ENCODE data around the gene BTBD19. TPM values are rescaled to one million over a fixed set of nuclear protein-coding genes. Genes with fewer than 3 reads are reported as not detected.
"Not testable (repeated sequence)": the region's sequence is repeated elsewhere in the genome, so short reads cannot be mapped to it uniquely, and the experiment has no call there.

The BTBD19 gene
- polyA plus RNA-seq, 3 donors = 12.7 to 25.7 (median 12.7) TPM

DNA sequence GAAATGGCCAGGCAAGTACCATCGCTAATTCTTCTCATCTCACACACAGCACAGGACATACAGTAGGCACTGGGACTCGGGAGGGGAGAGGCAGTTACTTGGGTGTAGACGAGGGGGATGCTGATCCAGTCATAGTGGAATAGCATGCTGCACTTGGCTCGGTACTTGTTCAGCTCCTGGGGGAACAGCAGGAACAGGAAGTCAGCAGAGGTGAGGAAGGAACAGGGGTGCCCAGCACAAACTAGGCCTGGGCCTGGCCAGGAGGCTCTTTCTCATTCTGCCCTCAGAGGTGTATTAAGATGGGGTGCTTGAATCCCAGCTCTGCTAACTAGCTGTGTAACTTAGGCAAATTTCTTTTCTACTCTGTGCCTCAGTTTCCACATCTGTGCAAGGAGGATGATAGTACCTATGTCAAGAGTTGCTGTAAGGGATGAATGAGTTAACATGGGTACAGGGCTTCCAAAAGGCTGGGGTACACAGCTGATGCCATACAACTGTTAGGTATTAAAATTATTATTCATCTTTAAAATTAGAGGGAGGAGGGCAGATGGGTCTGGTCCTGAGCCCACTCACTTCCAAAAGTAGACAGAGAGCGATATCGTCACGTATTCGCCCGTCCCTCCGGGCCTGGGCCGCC lies 22.7 kb upstream of the BTBD19 start:
- no peak for DNase-seq (ENCODE audit: extremely low read depth in 1 of 11, low read depth in 9 of 11, low spot score in 4 of 11)

DNA sequence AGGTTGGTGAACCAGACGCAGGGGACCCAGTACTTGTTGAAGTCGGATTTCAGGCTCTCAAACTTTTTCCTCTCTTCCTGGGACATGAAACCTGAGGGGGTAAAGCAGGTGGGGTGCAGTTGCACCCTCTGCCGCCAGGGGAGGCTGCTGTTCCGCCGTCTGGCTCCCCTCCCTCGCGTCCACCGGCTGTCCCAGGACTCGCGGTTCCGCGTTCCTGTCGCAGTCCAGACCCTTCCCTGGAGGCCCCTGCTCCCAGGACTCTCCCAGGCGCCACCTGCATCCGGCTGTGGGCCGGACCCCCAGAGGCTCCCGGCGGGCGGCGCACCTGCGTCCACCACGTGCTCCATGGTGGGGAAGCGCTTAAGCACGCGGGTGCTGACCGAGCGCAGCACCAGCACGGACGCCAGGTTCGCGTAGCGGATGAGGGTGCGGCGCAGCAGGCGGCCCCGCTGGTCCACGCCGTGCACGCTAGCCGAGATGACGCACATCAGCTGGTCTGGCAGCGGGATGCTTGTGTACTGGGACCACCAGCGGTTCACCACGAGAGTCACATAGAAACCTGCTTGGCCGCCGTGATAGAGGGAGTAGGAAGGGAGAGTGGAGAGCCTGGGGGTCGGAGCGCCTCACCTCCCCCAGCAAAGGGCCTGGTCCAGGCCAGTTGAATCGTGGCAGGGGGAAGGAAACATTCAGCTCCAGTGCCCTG lies 22.0 kb upstream of the BTBD19 start:
- peak in 2 of 11 donors; percentile 72 to 74 for DNase-seq (ENCODE audit: extremely low read depth in 1 of 11, low read depth in 9 of 11, low spot score in 4 of 11)

DNA sequence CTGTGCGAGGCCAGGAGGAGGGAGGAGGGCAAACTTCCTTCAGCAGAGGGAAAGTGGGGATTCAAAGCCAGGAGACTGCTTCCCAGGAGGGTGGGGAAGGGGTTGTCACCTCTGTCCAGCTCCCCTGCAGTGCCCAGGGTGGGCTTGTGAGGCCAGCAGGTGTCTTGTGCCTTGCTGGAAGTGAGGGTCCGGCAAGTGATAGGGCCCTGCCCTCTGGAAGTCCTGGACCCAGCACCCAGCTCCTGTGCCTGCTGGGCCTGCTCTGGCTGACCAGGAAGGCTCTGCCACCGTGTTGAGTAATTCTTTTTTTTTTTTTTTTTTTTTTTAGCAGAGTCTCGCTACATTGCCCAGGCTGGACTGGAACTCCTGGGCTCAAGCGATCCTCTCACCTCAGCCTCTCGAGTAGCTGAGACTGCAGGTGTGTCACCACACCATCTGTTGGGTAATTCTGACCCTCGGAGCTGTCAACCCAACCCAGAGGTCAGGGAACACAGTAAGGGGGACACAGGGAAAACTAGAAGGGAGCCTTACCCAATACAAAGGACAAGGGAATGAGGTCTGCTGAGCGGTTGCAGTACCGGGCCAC lies 21.4 kb upstream of the BTBD19 start:
- no peak for DNase-seq (ENCODE audit: extremely low read depth in 1 of 11, low read depth in 9 of 11, low spot score in 4 of 11)

DNA sequence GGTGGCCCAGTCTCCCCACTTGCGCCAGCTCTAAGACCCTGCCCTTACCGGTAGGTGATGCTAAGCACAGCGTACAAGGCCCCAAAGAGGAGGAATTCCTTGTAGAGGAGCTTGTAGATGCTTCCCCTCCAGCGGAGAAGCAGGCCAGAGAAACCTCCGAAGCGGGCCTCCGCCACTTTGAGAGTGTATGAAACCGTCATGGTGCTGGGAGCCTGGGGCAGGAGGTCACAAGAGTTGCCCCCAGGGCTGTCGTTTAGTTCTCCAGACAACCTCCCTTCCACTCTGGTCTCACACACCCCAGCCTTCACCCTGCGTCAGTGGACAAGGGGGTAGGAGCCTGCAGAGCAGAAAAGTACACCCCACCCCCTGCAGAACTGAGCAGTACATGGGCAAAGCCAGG lies 20.8 kb upstream of the BTBD19 start:
- DNase-seq (ENCODE audit: extremely low read depth in 1 of 11, low read depth in 9 of 11, low spot score in 4 of 11) = no peak

DNA sequence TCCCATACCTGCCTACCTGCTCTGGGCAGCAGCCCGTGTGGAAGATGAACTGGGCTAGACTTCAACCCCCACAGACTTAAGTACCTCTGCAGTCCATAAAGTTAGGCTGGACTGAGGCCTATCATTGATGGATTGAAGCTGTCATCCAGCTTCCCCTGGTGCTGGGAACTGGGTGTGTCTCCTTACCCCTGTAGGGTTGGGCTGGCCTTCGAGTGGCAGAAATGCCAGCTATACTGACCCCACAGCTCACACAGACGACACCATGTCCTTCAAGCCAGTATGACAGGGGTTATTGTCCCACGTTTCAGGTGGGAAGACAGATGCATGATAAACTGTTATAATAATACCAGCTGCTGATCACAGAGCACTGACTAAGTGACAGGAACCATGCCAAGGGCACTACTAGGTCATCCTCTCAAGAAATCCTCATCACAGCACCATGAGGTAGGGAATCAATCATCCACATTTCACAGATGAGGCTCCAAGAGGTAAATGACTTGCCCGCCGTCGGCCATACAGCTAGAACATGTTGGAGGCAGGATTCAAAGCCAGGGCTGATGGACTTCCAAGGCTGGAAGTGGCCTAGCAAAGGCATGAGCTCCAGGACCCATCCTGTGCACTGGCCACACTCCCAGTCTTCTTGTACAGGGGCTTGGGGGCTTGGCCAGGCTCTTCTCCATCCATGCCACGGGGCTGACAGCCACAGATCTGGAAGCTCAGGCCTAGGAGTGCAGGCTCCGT lies 20.0 kb upstream of the BTBD19 start, which contains the start of gene BEST4:
BEST4 (minus strand) TSS at position 51 of the 741 bp plus-strand sequence. CDS start 465 bp downstream, outside the sequence.
- no peak for DNase-seq (ENCODE audit: extremely low read depth in 1 of 11, low read depth in 9 of 11, low spot score in 4 of 11)

DNA sequence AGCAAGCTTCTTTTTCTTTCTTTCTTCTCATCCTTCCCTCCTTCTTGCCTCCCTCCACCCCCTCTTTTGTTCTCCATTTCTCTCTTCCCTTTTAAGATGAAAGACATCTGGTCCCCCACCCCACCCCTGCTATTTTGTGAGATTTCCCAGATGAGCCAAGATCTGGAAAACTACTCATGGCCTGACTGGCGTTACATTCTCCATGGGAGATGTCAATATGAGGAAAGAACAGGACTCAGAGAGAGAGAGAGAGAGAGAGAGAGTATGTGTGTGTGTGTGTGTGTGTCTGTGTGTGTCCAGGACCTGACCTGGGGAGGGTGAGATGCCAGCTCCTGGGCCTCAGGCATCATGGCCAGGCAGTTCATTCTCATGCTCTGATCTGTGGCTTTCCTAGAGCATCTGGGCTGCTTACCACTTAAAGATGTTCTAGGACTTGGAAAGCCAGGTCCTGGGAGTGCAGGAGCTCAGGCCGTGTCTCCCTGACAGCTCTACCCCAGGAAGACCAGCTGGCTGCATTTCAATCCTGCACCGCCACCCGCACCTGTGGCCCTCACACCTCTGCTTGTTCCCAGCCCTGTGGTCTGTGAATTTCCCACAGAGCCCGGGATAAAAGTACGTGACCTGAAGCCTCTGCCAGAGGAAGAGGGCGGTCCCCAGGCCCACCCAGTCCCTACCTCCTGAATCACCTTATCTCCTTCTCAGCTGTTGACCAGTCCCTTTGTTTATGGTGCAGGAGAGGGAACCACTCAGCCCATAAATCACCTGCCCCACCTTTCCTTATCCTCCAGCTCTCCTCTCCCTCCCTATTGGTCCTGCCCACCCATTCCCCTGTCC lies 17.1 kb upstream of the BTBD19 start:
- no peak for DNase-seq (ENCODE audit: extremely low read depth in 1 of 11, low read depth in 9 of 11, low spot score in 4 of 11)

DNA sequence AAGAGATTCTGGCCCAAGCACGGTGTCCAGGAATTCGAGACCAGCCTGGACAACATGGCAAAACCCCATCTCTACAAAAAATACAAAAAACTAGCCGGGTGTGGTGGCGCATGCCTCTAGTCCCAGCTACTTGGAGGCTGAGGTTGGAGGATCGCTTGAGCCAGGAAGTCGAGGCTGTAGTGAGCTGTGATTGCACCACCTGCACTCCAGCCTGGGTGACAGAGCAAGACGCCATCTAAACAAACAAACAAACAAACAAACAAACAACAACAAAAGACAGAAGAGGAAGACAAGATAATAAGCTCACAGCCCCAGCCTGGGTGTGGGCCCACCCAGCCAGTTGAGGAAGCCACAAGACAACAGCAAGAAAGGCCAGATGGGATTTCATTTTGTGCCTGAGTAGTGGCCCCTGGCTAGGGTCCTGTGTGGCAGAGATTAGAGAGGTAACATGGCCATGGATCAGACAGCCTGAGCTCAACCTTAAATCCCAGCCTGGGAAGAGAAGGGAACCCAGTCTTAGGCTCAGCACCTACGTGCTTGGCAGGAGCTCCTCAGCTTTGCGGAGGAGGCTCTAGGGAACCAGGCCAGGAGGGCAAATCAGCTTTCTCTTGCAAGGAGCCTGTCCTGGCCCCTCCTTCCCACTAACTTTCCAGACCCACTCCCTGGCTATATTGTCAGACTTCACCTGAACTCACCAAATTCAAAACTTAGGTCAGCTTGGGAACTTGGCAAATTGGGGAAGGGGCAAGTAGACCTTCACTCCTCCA lies 15.4 kb upstream of the BTBD19 start:
- no peak for DNase-seq (ENCODE audit: extremely low read depth in 1 of 11, low read depth in 9 of 11, low spot score in 4 of 11)

DNA sequence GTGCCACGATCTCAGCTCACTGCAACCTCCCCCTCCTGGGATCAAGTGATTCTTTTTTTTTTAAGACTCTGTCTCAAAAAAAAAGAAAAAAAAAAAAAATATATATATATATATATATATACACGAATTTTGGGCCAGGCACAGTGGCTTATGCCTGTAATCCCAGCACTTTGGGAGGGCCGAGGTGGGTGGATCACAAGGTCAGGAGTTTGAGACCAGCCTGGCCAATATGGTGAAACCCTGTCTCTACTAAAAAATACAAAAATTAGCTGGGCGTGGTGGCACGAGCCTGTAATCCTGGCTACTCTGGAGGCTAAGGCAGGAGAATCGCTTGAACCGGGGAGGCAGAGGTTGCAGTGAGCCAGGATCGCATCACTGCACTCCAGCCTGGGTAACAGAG lies 10.4 kb upstream of the BTBD19 start:
- not testable (repeated sequence) for DNase-seq (ENCODE audit: extremely low read depth in 1 of 11, low read depth in 9 of 11, low spot score in 4 of 11)

DNA sequence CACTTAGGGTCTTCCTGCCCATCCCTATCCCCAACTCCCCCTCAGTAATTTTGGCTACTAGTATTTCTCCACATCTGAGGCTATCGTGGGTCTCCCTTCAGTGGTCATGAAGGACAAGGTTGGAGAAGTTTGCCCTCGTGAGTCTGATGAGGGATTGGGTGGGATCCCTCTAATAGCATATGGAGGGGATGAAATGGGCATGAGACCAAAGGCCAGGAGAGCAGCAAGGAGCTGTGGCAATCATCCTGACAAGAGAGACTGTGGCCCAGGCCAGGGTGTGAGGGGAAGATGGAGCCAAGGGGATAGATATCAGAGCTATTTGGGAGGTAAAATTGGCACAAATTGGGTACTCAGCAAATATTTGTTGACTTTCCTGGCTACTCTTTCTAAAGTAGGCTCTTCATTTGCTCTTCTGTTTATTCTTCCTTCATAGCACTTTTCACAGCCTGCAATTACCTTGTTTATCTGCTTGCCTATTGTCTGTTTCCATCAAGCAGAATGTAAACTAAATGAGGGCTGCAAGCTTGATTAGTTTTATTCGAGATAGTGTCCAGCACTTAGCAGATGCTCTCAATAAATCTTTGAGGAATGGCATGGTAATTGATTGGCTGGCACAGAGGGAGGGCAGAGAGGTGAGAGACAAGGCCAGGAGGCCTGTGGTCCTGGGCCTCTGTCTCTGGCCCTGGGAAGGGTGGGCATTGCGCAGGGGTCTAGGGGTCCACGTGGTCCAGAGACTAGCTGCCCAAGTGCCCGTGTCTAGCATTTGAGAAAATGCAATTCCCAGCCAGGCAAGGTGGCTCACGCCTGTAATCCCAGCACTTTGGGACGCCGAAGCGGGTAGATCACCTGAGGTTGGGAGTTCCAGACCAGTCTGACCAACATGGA lies 9.6 kb upstream of the BTBD19 start:
- DNase-seq (ENCODE audit: extremely low read depth in 1 of 11, low read depth in 9 of 11, low spot score in 4 of 11) = no peak

DNA sequence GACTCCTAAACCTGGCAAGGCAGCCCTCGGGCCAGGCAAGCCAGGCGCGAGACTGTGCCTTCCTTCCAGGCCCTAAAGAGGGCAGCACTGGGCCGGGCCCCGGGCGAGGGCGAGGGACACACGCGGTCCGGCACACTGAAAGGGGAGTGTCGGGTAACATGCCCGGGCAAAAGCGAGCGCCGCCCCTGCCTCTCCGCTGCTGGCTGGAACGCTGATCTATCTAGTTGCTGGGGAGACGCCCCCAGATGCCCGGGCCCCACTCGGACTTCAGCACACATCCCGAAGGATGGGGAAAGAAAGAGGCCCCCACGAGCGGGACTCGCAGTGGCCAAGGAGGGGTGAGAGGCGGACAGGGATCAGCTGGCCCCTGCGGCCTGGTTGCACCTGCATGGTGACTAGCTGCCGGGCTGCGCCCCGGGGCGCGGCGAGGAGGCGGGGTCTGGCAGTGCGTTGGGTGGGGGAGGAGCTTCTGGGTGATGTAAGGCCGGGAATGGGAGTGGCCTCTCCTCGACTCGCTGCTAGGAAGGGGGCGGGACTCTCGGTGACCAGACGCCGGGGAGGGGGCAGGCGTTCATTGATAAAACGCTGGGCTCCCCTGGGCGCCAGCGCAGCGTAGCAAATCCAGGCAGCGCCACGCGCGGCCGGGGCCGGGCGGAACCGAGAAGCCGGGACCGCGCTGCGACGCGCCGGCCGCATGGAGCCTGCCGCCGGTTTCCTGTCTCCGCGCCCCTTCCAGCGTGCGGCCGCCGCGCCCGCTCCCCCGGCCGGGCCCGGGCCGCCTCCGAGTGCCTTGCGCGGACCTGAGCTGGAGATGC lies 8.3 kb upstream of the BTBD19 start, which contains the start of gene PLK3:
PLK3 (plus strand) TSS at position 608 of the 815 bp plus-strand sequence; CDS start at position 695, 87 bp downstream.
- DNase-seq (ENCODE audit: extremely low read depth in 1 of 11, low read depth in 9 of 11, low spot score in 4 of 11) = peak in 10 of 11 donors; percentile 92 to 96 (median 96)

DNA sequence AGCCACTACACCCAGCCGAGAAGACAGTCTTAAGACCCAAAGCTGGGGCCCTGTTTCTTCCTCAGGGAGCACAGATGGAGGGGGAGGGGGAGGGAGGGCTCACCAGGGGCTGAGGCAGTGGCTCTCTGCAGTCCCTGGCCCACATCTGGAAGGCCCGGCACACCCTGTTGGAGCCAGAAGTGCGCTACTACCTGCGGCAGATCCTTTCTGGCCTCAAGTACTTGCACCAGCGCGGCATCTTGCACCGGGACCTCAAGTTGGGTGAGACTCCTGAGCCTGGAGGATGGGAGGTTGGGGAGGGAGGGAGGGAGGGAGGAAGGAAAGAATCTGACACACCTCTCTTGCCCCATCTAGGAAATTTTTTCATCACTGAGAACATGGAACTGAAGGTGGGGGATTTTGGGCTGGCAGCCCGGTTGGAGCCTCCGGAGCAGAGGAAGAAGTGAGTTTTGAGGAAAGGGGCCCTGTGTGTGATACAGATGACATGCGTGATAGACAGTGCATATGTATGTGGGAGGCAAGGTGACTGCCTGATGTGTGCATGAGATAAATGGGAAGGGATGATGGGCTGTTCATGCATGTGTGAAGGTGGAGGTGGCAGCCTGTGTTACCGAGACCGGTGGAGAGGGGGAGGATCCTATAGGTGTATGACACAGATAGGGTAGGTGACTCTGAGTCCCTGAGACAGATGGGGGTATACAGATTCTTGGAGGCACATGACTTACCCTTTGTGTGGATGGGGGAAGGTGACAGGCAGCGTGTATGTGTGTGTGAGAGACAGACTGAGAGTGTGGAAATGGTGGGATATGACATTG lies 6.6 kb upstream of the BTBD19 start:
- peak in 1 of 11 donors; percentile 28 for DNase-seq (ENCODE audit: extremely low read depth in 1 of 11, low read depth in 9 of 11, low spot score in 4 of 11)

DNA sequence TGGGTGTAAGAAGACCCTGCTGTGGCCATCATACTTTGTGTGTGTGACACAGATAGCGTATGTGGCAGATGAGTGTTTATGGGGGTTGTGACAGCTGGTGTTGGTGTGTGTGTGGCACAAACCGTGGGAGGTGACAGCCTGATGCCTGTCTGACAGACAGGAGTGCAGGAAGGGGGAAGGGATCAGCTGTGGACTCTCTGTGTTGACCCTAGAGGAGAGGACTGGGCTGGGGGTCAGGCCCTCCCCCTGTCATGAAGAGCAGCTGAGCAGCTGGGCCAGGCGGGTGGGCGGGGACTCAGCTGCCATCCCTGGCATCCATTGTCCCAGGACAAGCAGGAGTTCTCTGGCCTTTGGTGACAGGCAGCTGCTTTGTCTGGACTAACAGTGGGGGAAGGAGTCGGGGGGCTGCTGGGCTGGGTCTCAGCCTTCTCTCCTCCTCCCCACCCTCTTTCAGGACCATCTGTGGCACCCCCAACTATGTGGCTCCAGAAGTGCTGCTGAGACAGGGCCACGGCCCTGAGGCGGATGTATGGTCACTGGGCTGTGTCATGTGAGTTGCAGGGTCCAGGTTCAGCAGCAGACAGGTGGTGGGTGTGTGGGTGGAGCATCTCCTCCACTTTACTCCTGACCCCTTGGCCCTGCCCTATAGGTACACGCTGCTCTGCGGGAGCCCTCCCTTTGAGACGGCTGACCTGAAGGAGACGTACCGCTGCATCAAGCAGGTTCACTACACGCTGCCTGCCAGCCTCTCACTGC lies 5.8 kb upstream of the BTBD19 start:
- no peak for DNase-seq (ENCODE audit: extremely low read depth in 1 of 11, low read depth in 9 of 11, low spot score in 4 of 11)

DNA sequence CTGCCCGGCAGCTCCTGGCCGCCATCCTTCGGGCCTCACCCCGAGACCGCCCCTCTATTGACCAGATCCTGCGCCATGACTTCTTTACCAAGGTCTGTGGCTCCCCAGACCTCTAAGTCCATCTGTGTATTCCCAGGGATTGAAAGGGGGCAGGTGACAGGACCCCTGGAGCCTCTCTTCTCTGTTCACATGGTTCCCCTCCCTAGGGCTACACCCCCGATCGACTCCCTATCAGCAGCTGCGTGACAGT lies 5.3 kb upstream of the BTBD19 start:
- DNase-seq (ENCODE audit: extremely low read depth in 1 of 11, low read depth in 9 of 11, low spot score in 4 of 11) = no peak

DNA sequence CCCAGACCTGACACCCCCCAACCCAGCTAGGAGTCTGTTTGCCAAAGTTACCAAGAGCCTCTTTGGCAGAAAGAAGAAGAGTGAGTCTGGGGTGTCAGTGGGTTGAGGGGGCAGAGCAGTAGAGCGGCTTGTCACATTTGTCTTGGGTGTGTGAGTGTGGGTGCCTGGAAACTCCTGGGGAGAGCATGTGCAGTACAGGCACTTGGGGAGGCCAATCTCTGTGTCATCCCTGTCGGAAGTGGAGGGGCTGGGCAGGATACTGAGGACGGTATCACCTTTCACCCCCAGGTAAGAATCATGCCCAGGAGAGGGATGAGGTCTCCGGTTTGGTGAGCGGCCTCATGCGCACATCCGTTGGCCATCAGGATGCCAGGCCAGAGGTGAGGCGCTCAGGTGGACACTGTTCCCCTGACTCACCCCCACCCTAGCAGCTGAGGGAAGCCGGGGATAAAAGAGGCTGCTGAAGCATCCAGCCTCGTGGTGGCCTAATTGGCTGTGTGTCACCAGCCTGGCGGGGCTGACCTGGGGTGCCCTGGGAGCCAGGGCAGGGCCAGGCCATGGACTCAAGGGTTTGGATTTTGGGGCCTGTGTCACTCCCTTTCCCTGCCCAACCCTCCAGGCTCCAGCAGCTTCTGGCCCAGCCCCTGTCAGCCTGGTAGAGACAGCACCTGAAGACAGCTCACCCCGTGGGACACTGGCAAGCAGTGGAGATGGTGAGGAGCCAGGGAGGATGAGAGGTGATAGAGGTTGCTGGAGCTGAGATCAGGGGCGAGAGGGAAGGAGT lies 4.8 kb upstream of the BTBD19 start:
- no peak for DNase-seq (ENCODE audit: extremely low read depth in 1 of 11, low read depth in 9 of 11, low spot score in 4 of 11)
